Prostate gland (tissue), 2 donors: ENCODE results near the gene GABRG3.

ENCODE experiments used
- POLR2A ChIP-seq: fragments of 450-650 bp; IDR thresholded peaks from one replicate; pipeline ENCODE4 v1.6.1; 2016; ENCODE audit warnings: antibody characterized with exemption, mild to moderate bottlenecking
- POLR2AphosphoS5 ChIP-seq: sonication (generic); formaldehyde crosslinking; IDR thresholded peaks from one replicate; pipeline ENCODE4 v1.6.1; 2017; ENCODE audit warnings: antibody characterized with exemption
- TF ChIP-seq, protein P1 (sequence below), 4 experiments: fragments of 200-600 bp in 2 of 4; fragments of 450-650 bp in 2 of 4; sonication (generic) in 2 of 4; IDR thresholded peaks; 1 replicate in 3 of 4; 2 replicates in 1 of 4; pipeline ENCODE4 v1.5.1; 2016 to 2019; ENCODE audit warnings: antibody characterized with exemption in 4 of 4, mild to moderate bottlenecking in 2 of 4, moderate library complexity in 2 of 4

GRCh38 chr15:27530994-27531393 lies 560.0 kb downstream of the GABRG3 start:
- no peak for TF ChIP-seq POLR2A
- TF ChIP-seq, protein P1, sequence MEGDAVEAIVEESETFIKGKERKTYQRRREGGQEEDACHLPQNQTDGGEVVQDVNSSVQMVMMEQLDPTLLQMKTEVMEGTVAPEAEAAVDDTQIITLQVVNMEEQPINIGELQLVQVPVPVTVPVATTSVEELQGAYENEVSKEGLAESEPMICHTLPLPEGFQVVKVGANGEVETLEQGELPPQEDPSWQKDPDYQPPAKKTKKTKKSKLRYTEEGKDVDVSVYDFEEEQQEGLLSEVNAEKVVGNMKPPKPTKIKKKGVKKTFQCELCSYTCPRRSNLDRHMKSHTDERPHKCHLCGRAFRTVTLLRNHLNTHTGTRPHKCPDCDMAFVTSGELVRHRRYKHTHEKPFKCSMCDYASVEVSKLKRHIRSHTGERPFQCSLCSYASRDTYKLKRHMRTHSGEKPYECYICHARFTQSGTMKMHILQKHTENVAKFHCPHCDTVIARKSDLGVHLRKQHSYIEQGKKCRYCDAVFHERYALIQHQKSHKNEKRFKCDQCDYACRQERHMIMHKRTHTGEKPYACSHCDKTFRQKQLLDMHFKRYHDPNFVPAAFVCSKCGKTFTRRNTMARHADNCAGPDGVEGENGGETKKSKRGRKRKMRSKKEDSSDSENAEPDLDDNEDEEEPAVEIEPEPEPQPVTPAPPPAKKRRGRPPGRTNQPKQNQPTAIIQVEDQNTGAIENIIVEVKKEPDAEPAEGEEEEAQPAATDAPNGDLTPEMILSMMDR (IDR thresholded peaks at IDR 0.05), result no peak
- TF ChIP-seq POLR2AphosphoS5, result no peak
